Activated CD4-positive, alpha-beta T cell treated with anti-CD3 and anti-CD28 coated beads, Interleukin-2, amount 50 U/mL, for 48 hours (primary cell): ENCODE data around the gene LCK.
"Not testable (repeated sequence)": the region's sequence is repeated elsewhere in the genome, so short reads cannot be mapped to it uniquely, and the experiment has no call there.

Experiments
- DNase-seq, 2 experiments: peaks; one replicate each; pipeline ENCODE4 v3.0.0-alpha.2; 2020

Gene LCK

DNA sequence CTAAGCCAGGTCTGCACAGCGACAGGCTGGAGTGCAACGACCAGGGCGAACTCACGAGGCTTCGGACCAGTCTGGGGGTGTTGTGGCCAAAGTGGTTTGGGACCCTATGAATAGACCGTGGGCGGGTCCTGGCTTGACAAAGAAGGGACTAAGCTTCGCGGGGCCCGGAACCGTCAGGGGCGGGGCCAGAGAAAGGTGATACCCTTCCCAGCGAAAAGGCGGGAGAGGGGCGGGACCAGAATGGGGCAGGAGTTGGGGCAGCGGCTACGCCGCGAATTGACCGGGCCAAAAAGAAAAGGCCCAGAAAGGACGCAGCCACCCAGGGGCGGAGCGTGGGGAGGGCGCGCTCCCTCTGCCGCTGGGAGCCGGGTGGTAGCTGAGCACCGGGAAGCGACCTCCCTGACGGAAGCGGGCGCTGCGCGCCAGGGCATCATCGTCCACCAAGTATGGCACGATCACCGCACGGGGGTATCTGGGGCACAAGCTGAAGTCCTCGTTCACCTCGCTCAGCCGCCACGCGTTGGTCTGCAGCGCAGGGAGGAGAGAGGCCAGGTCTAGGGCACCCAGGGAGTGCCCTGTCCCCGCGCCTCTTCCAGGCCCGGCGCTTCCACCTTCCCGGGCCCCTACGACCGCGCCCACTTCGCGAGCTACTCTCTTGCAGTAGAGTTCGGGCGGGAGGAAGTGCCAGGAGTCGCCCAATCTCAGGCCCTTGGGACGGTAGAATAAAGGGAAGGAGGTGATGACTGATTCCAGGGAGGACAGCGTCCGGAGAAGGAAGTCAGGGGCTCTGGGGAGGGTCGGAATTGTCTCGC is 10.7 kb upstream of the LCK start:
- peak; percentile 56 to 68 for DNase-seq

DNA sequence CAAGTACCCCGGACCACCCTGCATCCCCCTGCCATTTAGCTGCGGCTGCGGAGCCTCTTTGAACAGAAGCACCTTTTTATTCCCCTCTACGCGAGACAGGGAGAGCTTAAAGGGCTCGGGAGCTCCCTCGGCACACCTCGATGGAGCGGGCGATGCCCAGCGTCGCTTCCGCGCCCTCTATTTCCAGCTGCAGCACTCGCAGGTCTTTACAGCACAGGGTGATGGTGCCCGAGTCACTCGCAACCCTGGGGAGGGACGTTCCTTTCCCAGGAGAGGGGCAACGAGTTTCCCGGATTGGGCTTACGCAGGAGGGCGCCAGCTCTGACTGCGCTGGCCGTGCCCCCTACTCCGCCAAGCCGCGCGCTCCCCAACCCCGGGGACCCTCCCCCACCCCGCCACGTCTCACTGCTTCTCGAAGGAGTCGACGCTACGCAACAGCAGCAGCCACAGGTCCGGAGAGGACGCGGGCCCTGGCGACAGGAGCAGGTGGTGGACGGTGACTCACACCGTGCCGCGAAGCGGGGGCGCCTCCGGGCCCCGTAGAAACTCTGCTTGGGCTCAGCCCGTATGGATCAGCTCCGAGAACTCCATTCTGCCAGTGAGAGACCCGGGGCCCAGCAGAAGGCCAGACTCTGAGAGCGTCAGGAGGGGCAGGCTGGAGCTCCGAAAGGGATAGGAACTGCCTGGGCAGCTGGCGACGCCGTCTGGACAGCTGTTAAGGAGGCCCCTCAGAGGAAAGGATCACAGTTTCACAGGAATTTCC is 9.9 kb upstream of the LCK start:
- DNase-seq, result peak; percentile 44 to 54

DNA sequence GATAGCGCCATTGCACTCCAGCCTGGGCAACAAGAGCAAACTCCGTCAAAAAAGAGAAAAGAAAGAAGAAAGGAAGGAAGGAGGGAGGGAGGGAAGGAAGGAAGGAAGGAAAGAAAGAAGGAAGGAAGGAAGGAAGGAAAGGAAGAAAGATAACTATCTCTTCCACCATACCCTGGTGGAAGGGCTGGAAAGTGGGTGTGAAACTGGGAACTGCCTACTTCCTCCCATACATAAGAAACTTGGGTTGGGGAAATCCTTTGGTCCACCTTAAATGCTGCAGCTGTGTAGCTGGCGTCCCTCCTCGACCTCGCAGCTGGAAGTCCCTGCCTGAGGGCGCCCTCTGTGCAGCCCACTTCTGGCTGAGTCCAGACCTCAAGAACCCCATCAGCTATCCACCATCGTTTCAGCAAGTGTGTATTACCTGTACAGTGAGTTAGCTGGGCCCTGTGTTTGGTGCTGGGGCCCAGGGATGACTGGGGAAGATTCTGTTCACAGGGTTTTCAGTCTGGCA is 8.7 kb upstream of the LCK start:
- DNase-seq, result no peak

DNA sequence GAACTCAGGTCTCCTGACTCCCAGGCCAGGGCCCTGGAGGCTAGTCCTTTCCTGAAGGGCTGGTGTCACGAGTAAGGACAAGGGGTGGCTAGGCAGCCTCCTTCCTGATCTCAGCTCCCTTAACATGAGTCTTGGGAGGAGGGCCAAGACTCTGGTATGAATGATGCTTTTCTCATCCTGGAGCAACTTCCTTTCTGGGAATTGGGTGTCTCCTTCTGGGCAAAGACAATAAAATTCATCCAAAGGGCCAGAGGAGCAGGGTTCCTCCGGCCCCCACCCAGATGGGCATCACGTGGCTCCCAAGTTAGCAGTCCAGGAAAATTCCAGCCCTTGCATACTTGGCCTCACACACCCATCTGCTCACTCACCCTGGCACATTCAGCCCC is 4.2 kb upstream of the LCK start, which contains the start of gene FAM167B:
Gene FAM167B, plus strand, starts transcription at position 335 of the 386 bp plus-strand sequence. CDS start 200 bp downstream, outside the sequence.
- DNase-seq, result no peak

DNA sequence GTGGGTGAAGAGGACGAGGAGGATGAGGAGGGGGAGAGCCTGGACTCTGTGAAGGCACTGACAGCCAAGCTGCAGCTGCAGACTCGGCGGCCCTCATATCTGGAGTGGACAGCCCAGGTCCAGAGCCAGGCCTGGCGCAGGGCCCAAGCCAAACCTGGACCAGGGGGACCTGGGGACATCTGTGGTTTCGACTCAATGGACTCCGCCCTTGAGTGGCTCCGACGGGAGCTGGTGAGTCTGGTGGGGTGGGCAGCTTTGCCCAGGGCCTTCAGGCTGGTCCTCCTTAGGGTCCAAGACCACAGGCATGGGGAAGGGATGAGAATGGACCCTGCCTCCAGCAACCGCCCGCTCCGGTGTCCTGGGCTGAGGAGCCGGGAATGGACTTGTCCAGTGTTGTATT is 3.6 kb upstream of the LCK start:
- no peak for DNase-seq

DNA sequence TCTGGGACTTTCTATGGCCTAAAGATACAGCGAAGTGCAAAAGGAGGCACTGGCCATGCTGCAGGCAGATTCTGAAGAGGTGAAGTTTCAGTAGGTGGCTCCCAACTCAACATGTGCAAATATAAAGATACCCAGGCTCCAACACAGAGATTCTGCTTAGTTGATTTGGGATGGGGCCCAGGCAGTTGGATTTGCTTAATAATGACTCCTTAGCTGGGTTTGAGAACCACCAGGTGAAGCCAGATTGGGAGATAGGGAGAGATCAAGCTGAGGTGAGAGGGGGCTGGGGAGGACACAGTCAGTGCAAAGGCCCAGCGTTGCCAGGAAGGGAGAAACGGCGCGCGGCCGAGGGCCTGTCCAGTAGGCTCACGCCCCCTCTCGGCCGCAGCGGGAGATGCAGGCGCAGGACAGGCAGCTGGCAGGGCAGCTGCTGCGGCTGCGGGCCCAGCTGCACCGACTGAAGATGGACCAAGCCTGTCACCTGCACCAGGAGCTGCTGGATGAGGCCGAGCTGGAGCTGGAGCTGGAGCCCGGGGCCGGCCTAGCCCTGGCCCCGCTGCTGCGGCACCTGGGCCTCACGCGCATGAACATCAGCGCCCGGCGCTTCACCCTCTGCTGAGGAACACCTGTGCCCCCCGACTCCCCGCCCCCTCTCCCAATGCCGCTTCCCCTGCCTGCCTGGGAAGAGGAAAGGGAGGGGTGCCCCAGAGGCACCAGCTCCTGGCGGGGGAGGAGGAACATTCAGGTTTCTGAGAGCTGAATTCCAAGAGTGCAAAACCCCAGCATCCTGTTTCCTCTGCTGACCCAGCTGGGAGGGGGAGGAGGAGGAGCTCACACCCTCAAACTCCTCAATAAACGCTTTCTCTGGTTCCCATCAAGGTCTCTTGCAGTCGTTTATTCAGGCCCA is 2.8 kb upstream of the LCK start:
- peak; percentile 90 to 93 for DNase-seq

DNA sequence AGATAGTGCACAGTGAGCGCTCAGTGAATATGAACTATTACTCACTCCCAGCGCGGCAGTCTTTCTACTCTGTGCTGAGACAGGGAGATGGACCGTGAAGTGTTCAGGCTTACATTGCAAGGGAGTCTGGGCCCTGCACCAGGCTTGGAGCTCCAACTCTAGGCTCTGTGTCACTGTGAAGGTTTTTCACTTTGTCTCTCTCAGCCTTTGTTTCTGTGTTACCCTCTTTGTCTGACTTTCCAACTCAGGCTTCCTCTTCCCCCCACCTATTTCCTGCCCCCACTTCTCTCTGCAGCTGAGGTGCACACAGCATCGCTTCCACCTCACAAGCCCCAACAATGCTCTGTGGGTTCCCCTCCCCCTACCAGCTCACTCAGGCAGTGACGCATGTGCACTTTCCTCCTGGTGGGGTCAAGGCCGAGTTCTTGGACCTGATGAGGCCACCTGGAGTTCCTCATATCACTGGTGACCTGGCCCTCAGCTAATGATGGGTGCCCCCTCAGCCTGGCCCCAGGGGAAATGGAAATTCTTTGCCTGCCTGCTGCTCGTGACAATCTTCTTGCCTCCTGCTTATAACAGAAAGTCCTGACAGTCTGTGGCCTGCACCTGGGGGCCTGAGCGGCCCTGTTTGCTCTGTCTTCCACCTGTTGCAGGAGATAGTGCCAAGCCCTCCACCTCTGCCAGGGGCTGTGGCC is 1.1 kb upstream of the LCK start:
- peak; percentile 82 to 86 for DNase-seq

DNA sequence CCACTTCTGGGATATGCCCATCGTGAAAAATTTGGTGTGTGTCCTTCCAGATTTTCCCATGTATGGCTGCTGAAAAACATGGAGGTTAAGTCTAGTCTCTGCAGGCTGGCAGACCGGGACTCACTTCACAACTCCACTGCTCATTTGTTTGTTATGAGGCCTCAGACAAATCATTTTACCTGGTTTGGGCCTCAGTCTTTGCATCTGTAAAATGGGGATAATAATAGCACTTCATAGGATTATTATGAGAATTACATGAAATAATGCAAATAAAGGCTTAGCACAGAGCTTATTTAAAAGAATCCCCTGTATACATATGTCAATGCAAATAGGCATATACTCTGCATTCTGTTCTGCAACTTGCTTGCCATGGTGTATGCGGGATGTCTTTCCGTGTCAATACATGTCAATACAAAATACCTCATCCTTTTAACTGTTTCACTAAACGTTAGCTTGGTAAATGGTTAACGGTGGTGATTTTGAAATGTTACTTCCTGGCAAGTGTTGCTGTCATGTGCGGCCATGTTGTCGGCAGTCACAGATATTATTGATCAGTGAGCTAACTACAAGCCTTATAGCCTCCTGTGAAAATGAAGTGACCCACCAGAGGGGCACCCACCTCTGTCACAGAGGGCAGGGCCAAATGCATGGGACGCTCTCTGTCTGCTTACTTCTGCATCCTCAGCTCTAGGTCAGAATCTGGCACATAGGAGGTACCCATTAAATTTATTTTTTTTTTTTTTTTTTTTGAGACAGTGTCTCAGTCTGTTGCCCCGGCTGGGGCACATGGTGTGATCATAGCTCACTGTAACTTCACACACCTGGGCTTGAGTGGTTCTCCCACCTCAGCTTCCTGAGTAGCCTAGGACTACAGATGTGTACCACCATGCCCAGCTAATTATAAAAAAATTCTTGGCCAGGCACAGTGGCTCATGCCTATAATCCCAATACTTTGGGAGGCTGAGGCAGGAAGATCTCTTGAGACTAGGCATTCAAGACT is 4.3 kb downstream of the LCK start:
- no peak for DNase-seq

DNA sequence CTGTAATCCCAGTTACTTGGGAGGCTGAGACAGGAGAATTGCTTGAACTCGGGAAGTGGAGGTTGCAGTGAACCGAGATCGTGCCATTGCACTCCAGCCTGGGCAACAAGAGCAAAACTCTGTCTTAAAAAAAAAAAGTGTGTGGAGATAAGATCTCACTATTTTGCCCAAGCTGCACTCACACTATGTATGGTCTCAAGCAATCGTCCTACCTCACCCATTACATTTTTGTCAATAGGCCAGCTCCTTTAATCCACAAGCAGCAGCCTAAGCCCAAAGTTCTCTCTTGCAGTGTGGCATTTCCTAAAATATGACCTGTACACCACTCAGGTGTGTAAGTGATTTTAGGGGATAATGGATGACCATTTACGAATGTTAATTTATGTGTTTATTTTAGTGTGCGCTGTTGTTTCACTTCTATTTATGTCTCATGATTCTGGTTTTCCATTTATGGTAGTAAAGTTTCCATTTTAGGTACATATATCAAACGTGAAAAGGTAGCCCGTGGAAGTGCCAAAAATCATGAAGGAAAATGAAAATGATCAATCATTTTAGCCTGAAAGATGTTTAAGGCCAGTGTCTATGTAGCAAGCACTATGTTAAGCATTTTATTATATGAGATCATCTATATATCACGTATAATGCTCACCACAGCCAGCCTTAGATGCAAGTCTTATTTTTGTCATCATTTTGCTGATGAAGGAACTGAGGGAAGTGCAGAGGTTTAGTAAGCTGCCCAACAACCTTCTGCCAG is 5.6 kb downstream of the LCK start:
- DNase-seq, result no peak

DNA sequence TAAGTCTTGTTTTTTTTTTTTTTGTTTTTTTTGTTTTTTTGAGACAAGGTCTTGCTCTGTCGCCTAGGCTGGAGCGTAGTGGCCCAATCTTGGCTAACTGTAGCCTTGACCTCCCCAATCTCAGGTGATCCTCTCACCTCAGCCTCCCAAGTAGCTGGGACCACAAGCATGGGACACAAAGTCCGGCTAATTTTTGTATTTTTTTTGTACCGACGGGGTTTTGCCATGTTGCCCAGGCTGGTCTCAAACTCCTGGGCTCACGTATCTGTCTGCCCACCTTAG is 6.1 kb downstream of the LCK start:
- no peak for DNase-seq

DNA sequence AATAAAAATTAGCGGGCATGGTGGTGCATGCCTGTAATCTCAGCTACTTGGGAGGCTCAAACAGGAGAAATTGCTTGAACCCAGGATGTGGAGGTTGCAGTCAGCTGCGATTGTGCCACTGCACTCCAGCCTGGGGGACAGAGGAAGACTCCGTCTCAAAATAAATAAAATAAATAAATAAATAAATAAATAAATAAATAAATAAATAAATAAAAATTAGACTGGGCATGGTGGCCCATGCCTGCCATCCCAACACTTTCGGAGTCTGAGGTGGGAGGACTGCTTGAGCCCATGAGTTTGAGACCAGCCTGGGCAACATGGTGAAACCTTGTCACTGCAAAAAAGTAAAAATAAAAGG is 12.2 kb downstream of the LCK start:
- DNase-seq, result not testable (repeated sequence)

DNA sequence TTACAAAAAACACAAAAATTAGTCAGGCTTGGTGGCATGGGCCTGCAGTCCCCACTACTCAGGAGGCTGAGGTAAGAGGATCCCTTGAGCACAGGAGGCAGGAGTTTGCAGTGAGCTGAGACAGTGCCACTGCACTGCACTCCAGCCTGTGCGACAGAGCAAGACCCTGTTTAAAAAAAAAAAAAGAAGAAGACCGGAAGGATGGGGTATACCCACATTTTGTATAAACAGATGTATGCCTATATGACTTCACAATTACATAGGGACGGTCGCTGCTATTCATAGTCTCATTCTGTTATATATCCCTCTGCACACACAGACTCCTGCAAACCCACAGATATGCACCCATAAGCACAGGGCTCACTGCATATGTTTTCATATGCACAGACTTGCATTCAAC is 12.7 kb downstream of the LCK start:
- no peak for DNase-seq

DNA sequence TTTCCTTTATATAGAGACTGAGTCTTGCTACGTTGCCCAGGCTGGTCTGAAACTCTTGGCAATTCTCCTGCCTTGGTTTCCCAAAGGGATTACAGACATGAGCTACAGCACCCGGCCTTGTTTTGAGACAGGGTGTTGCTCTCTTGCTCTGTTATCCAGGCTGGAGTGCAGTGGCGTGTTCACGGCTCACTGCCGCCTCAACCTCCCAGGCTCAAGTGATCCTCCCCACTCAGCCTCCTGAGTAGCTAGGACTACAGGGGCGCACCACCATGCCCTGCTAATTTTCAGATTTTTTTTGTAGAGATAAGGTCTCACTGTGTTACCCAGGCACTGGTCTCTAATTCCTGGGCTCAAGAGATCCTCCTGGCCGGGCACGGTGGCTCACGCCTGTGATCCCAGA is 14.8 kb downstream of the LCK start:
- DNase-seq, result no peak

DNA sequence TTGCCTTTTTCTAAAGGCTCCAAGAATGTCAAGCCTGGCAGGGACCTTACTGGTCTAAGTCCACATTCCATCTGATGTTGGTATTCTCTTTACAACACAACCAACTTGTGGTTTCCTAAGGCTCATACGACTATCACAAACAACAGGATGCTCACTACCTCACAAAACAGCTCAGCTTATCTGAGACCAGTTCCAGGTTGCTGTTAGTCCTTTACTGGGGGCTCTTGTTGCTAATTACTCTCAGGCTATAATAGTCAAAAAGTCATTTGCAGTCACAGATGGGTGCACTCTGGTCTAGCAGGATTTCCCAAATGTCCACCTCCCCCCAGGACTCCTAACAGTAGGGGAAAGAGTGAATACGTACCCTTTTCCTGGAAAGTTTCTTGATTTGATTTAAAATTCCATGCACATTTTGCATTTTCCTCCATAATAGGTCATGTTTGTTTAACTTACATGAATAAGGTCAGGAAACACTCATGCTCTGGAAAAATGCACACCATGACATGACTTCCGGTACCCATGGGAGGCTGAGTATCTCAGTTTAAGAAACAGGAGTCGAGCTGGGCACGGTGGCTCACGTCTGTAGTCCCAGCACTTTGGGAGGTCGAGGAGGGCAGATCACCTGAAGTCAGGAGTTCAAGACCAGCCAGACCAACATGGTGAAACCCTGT is 16.0 kb downstream of the LCK start:
- no peak for DNase-seq

DNA sequence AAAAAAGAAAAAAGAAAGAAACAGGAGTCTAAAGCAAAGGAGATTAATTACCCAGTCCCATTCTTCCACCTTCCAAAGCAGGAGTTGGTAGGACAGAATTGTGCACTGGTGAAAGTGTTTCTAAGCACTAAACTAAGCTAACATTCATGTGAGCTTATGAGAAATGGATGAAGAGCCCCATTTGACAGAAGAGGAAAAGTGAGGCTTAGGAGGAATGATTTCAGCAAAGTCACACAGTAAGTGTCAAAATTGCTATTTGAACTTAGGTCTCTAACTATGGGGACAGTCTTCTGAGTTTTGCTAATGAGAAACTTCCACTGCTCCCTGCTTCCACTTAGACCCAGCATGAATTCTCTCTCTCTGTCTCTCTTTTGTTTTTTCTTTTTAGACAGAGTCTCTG is 18.7 kb downstream of the LCK start:
- no peak for DNase-seq

DNA sequence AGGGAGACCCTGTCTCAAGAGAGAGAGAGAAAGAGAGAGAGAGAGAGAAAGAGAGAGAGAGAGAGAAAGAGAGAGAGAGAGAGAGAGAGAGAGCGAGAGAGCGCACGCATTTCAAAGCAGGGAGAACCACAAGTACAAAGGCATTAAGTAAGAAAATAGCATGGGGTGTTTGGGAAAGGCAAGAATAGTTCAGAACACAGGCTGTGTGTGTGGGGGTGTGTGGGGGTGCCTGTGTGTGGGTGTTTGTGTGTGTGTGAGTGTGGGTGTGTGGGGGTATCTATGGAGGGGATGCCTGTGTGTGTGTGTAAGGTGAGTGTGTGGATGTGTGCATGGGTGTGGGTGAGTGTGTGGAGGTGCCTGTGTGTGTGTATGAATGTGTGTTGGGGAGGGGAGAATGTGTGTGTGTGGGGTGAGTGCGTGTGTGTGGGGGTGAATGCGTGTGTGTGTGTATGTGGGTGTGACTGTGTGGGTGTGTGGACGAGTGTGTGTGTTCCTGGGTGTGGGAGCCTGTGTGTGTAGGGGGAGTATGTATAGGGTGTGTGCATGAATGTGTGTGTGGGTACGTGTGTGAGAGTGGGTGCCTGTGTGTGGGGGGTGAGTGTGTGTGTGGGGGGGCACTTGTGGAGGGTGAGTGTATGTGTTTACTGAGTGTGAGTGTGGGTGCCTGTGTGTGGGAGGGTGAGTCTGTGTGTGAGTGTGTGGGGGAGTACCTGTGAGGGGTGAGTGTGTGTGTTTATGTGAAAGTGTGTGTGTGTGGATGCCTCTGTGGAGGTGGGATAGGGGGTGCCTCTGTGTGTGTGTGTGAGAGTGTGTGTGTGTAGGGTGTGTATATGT is 21.7 kb downstream of the LCK start:
- DNase-seq, result no peak

DNA sequence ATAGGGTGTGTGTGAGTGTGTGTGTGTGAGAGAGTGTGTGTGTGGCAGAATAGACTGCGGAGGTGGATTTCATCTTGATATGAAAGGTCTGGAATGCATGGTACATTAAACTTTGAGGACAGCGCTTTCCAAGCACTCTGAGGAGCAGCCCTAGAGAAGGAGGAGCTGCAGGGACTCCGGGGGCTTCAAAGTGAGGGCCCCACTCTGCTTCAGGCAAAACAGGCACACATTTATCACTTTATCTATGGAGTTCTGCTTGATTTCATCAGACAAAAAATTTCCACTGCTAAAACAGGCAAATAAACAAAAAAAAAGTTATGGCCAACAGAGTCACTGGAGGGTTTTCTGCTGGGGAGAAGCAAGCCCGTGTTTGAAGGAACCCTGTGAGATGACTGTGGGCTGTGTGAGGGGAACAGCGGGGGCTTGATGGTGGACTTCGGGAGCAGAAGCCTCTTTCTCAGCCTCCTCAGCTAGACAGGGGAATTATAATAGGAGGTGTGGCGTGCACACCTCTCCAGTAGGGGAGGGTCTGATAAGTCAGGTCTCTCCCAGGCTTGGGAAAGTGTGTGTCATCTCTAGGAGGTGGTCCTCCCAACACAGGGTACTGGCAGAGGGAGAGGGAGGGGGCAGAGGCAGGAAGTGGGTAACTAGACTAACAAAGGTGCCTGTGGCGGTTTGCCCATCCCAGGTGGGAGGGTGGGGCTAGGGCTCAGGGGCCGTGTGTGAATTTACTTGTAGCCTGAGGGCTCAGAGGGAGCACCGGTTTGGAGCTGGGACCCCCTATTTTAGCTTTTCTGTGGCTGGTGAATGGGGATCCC is 22.5 kb downstream of the LCK start:
- DNase-seq, result peak; percentile 75 to 82
